GM12892 (cell line): Measurements from ENCODE around the gene SPATA31D3.

Source experiments
- POLR2A ChIP-seq: IDR thresholded peaks from 2 replicates; pipeline ENCODE4 v1.6.1; 2011; ENCODE audit warnings: low read depth, low read length, control low read depth
- POLR2AphosphoS5 ChIP-seq: IDR thresholded peaks from 2 replicates; pipeline ENCODE4 v1.6.1; 2011; ENCODE audit warnings: low read depth, low read length, control low read depth

- no peak for TF ChIP-seq POLR2AphosphoS5
- no peak for TF ChIP-seq POLR2A
Measured at GRCh38 chr9:81984928-81985327, 41.6 kb downstream of the SPATA31D3 start.
